NCI-H82 treated with DMSO at 0.1 percent for 48 hours (cell line): ENCODE results near the gene PXDN.
A peak's percentile ranks its signal among the peaks of the same experiment; 100 is the strongest.
"Not testable (repeated sequence)": the region's sequence is repeated elsewhere in the genome, so short reads cannot be mapped to it uniquely, and the experiment has no call there.

Experiments
- DNase-seq: peaks from one replicate; lab custom pipeline; 2025; ENCODE audit not compliant: unreplicated experiment; lab: John Stamatoyannopoulos, UW

The PXDN gene

GRCh38 chr2:1775511-1776035 is 31.3 kb upstream of the PXDN start:
- no peak for DNase-seq

DNA sequence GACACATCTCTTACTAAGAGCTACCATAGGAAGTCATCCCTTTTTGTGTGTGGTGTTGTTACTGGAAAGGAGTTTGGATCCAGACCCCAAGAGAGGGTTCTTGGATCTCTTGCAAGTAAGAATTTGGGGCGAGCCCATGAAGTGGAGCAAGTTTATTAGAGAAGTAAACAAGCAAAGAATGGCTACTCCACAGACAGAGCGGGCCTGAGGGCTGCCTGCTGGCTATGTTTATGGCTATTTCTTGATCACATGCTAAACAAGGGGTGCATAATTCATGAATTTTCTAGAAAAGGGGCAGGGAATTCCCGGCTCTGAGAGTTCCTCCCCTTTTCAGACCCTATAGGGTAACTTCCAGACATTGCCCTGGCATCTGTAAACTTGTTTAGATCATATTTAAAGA is 30.6 kb upstream of the PXDN start:
- DNase-seq = no peak

- no peak for DNase-seq
Measured at GRCh38 chr2:1773883-1774282, 29.6 kb upstream of the PXDN start.

GRCh38 chr2:1772471-1773267 is 28.4 kb upstream of the PXDN start:
- DNase-seq = no peak

DNA sequence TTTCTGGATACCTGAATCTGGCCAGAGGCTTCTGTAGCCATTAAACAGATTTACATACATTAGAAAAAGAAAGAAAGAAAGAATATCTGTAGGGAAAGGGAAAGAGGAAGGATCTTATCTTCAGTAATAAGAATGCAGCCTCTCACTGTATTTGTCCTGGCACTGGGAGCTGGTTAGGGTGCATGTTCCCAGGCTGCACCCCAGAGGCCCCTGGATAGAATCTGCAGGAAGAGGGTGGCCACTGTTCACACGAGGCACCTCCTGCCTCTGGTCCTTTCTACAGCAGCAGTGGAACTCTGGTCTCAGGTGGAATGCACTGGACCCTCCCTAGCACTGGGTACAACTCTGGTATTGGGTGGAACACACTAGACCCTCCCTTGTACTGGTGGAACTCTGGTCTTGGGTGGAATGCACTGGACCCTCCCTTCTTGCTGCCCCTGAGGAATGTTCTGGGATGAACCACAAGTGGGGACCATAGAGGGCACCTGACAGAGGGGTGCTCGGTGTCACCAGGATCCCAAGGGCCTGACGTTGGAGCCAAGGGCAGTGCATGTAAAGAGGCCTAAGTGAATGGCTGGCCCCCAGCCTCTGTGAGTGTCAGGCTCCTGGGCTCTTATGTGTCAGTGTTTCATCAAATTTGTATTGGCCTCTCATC is 27.4 kb upstream of the PXDN start:
- DNase-seq = no peak

GRCh38 chr2:1770566-1771380 is 26.5 kb upstream of the PXDN start:
- no peak for DNase-seq

DNA sequence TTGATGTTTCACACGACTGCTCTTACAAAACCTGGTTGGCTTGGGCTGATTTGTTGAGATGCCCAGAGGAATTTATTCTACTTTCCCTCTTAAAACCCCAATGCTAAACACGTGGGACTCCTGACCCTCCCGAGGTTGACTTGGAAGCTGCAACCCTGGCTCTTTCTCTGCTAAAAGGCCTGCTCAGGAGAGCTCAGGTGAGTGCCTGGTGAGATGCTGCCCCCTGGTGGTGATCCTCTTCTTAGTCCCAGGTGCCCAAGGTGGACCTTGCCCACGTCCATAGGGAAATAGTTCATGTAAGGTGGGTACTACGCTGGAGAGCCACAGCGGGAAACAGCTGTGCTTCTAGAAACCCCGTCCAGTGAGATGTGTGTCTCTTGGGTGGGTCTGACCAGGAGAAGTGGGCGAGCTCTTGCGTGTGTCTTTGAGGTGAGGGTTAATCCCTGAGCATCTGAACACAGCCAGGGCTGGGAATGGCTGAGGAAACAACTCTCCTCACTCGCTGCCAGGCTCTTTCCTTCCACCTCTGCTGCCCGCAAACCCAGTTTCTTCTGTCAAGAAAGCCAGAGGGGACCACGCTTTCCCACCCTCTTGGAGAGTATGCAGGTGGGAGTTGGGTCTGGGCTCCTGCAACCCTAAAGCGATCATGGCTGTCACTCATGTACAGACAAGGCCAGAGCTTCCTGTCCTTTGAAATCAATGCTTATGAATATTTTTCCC is 25.5 kb upstream of the PXDN start:
- DNase-seq = peak; percentile 15

DNA sequence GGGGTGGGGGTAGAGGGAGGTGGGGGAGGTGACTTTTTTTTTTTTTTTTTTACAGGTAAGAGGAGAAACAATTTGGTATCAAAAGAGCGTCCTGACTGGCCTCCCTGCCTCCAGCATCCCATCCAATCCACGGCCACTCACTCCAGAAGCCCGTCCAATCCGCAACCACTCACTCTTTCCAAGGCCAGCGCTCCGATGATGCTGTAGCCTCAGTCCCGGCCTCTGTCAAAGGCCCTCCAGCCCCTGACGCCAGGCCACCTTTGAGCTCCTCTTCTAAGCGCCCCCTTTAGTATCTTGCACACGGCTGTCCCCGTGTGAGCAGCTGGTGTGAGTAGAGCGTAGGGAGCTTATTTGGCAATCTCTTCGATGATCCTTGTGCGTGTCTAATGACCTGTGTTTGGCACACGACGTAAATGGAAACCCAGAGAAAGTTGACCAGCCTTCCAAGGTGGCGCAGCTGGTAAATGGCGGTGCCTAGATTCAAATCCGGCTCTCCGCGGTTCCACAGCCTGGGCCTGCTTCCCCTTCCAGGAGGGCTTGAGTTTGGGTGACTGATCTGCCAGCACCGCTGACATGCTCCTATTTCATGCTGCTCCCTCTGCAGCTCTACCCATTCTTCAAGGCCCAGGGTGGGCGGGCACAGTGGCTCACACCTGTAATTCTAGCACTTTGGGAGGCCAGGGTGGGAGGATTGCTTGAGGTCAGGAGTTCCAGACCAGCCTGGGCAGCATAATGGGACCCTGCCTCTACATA is 23.8 kb upstream of the PXDN start:
- DNase-seq = no peak

GRCh38 chr2:1766851-1767811 is 22.8 kb upstream of the PXDN start:
- DNase-seq = no peak

DNA sequence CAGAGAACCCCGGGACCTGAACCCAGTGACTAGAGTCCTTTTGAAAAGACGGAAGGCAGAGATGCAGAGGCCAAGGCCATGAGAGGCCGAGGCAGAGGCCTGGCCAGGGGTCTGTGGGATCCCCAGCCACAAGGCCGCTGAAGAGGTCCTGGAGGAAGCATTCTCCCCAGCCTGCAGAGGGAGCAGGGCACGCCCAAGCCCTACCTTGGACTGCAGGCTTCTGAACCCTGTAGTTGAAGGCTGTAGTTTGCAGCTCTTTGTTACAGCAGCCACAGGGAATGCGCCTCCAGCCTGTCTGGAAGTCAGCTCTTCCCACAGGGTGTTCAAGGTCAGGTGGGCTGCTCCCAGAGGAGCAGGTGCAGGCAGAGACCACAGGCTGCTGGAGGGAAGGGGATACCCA is 22.1 kb upstream of the PXDN start:
- DNase-seq = no peak

GRCh38 chr2:1765201-1765600 is 20.9 kb upstream of the PXDN start:
- not testable (repeated sequence) for DNase-seq

DNA sequence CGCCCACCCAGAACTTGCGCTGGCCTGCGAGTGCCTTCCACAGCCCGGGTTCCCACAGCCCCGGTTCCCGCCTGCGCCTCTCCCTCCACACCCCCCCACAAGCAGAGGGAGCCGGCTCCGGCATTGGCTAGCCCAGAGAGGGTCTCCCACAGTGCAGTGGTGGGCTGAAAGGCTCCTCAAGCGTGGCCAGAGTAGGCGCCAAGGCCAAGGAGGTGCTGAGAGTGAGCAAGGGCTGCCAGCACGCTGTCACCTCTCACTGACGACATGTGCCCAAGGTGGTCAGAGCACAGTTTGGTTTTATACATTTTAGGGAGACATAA is 15.3 kb upstream of the PXDN start:
- DNase-seq = no peak

- no peak for DNase-seq
Measured at GRCh38 chr2:1758774-1759610, 14.7 kb upstream of the PXDN start.

- no peak for DNase-seq
Measured at GRCh38 chr2:1758171-1758570, 13.9 kb upstream of the PXDN start.

- no peak for DNase-seq
Measured at GRCh38 chr2:1757567-1757966, 13.3 kb upstream of the PXDN start.

- DNase-seq = not testable (repeated sequence)
Measured at GRCh38 chr2:1757146-1757545, 12.8 kb upstream of the PXDN start.

- no peak for DNase-seq
Measured at GRCh38 chr2:1756456-1756855, 12.1 kb upstream of the PXDN start.

DNA sequence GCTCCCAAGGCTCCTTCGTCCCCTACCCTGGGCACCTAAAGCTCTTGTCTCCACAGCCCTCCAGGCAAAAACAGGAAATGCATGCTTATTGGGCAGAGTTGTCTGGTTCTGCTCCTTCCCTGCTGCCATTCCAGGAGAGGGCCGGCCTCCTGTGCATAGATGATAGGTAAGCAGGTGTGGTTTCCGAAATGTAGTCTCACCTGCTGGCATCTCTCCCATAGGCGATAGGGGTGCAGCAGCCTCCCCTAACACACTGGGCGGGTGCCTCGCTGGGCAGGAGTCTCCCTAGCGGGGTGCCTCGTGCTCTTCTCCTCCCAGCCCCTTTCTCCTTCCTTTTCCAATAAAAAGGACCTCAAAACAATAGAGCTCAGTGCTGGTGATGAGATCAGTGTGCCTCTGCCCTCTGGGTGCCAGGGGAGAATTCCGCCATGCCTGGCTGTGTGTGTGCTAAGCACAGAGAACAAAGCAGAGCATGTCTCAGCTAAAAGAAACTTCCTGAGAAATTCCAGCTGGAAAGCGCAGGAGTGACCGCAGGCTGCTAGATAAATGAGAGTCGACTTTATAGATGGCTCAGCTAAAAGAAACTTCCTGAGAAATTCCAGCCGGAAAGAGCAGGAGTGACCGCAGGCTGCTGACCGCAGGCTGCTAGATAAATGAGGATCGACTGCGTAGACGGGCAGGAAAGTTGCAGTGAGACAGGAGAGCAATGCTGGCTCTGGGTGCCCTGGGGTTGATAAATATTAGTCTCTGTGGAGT is 11.3 kb upstream of the PXDN start:
- DNase-seq = no peak
